ENCODE data around the gene MYBPC3.

GRCh38 chr11:47285969-47286770 is 66.3 kb downstream of the MYBPC3 start:
- TF ChIP-seq CTCF (IDR thresholded peaks at IDR 0.05; ENCODE audit: borderline replicate concordance, extremely low read depth, low read length, poor library complexity, severe bottlenecking) = no peak
- TF ChIP-seq EZH2 (IDR thresholded peaks at IDR 0.05; ENCODE audit: borderline replicate concordance, low read depth, low read length, severe bottlenecking) = no peak

Data from DND-41 (cell line).